Nephron progenitor cell (in vitro differentiated cells): Measurements from ENCODE around the gene FBXL17.

ENCODE experiments used
- DNase-seq: peaks from one replicate; pipeline ENCODE4 v3.0.0; 2021
- H3K27ac Mint-ChIP-seq: 2 replicates; pipeline ENCODE4 v1.8.0; 2021; ENCODE audit warnings: mild to moderate bottlenecking, moderate library complexity, mixed read lengths
- H3K27me3 Mint-ChIP-seq: 2 replicates; pipeline ENCODE4 v1.8.0; 2021; ENCODE audit warnings: mild to moderate bottlenecking, low read depth, mixed read lengths; ENCODE audit not compliant: poor library complexity
- H3K36me3 Mint-ChIP-seq: 2 replicates; pipeline ENCODE4 v1.8.0; 2021; ENCODE audit warnings: low read depth, mixed read lengths
- H3K4me1 Mint-ChIP-seq: 2 replicates; pipeline ENCODE4 v1.8.0; 2021; ENCODE audit warnings: mixed read lengths
- H3K4me3 Mint-ChIP-seq: 2 replicates; pipeline ENCODE4 v1.8.0; 2021; ENCODE audit warnings: mild to moderate bottlenecking, moderate library complexity, mixed read lengths
- H3K9me3 Mint-ChIP-seq: 2 replicates; pipeline ENCODE4 v1.8.0; 2021; ENCODE audit warnings: mild to moderate bottlenecking, moderate library complexity, mixed read lengths
- TF ChIP-seq, protein P1 (sequence below): fragments of 200-600 bp; sonication (generic); IDR thresholded peaks from 2 replicates; pipeline ENCODE4 v1.5.0; 2021; ENCODE audit warnings: antibody characterized with exemption

FBXL17 gene

GRCh38 chr5:108341866-108342265 is 40.0 kb downstream of the FBXL17 start:
- no peak overlapping the region for H3K27ac Mint-ChIP-seq
- H3K4me3 Mint-ChIP-seq = no peak overlapping the region
- no peaks in the 10 kb centered on the region for H3K27me3 Mint-ChIP-seq
- no peak for DNase-seq
- TF ChIP-seq, protein P1, sequence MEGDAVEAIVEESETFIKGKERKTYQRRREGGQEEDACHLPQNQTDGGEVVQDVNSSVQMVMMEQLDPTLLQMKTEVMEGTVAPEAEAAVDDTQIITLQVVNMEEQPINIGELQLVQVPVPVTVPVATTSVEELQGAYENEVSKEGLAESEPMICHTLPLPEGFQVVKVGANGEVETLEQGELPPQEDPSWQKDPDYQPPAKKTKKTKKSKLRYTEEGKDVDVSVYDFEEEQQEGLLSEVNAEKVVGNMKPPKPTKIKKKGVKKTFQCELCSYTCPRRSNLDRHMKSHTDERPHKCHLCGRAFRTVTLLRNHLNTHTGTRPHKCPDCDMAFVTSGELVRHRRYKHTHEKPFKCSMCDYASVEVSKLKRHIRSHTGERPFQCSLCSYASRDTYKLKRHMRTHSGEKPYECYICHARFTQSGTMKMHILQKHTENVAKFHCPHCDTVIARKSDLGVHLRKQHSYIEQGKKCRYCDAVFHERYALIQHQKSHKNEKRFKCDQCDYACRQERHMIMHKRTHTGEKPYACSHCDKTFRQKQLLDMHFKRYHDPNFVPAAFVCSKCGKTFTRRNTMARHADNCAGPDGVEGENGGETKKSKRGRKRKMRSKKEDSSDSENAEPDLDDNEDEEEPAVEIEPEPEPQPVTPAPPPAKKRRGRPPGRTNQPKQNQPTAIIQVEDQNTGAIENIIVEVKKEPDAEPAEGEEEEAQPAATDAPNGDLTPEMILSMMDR = no peak
- no peaks in the 10 kb centered on the region for H3K9me3 Mint-ChIP-seq
- no peaks in the 10 kb centered on the region for H3K4me1 Mint-ChIP-seq
- H3K36me3 Mint-ChIP-seq = no peaks in the 10 kb centered on the region

GRCh38 chr5:108340131-108340530 is 41.8 kb downstream of the FBXL17 start:
- H3K27me3 Mint-ChIP-seq = no peaks in the 10 kb centered on the region
- TF ChIP-seq, protein P1 = no peak
- no peaks in the 10 kb centered on the region for H3K4me1 Mint-ChIP-seq
- no peaks in the 10 kb centered on the region for H3K9me3 Mint-ChIP-seq
- H3K4me3 Mint-ChIP-seq = no peak overlapping the region
- no peak overlapping the region for H3K27ac Mint-ChIP-seq
- DNase-seq = no peak
- H3K36me3 Mint-ChIP-seq = no peaks in the 10 kb centered on the region

GRCh38 chr5:108339220-108339619 is 42.7 kb downstream of the FBXL17 start:
- Mint-ChIP-seq H3K36me3 (no peaks in the 10 kb centered on the region), H3K4me3 (no peak overlapping the region), H3K9me3 (no peaks in the 10 kb centered on the region), H3K27me3 (no peaks in the 10 kb centered on the region), H3K27ac (no peak overlapping the region), H3K4me1 (no peaks in the 10 kb centered on the region)
- TF ChIP-seq, protein P1 = no peak
- no peak for DNase-seq

- H3K4me1 Mint-ChIP-seq = no peaks in the 10 kb centered on the region
Observed at GRCh38 chr5:108334225-108334624, 47.7 kb downstream of the FBXL17 start.

DNA sequence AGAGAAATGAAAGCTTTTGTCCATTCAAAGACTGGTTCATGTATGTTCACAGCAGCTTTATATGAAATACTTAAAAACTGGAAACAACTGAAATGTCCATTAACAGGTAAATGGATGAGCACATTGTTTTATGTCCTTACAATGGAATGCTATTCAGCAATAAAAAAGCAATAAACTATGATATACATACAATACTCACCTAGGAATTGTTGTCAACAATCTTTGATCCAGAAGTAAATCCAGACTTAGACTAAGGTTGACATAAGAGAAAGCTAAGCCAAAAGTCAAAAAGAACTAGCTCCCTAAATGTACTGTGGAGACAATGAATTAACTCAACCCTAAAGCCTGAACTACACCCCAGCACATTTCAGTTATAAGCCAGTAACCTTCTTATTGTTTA is 54.9 kb downstream of the FBXL17 start:
- DNase-seq = no peak
- Mint-ChIP-seq H3K27ac (no peak overlapping the region), H3K4me1 (no peaks in the 10 kb centered on the region), H3K4me3 (no peak overlapping the region), H3K27me3 (no peaks in the 10 kb centered on the region), H3K9me3 (no peaks in the 10 kb centered on the region), H3K36me3 (peaks cover 10% of the 10 kb centered on the region)
- TF ChIP-seq, protein P1 = no peak

More at GRCh38 chr5:108334225-108334624, 47.7 kb downstream of the FBXL17 start:
- Mint-ChIP-seq H3K9me3 (no peaks in the 10 kb centered on the region), H3K27ac (no peak overlapping the region), H3K27me3 (no peaks in the 10 kb centered on the region), H3K4me3 (no peak overlapping the region), H3K36me3 (no peaks in the 10 kb centered on the region)
- DNase-seq = no peak
- TF ChIP-seq, protein P1 = no peak

GRCh38 chr5:108324886-108325285 is 57.0 kb downstream of the FBXL17 start:
- TF ChIP-seq, protein P1 = no peak
- no peaks in the 10 kb centered on the region for H3K27me3 Mint-ChIP-seq
- H3K9me3 Mint-ChIP-seq = no peaks in the 10 kb centered on the region
- H3K27ac Mint-ChIP-seq = no peak overlapping the region
- no peak overlapping the region for H3K4me3 Mint-ChIP-seq
- peaks cover 10% of the 10 kb centered on the region for H3K36me3 Mint-ChIP-seq
- DNase-seq = no peak
- no peaks in the 10 kb centered on the region for H3K4me1 Mint-ChIP-seq
